ENCODE measurements around the gene MASTL.
"Not testable (repeated sequence)": the region's sequence is repeated elsewhere in the genome, so short reads cannot be mapped to it uniquely, and the experiment has no call there.

The MASTL gene

GRCh38 chr10:27147701-27148100 lies 7.5 kb upstream of the MASTL start:
- no peak for TF ChIP-seq CTCF (IDR thresholded peaks at IDR 0.05; ENCODE audit: low read depth, low read length)
- TF ChIP-seq POLR2A (IDR thresholded peaks at IDR 0.05; ENCODE audit: extremely low read depth, insufficient read length) = no peak
- no peak overlapping the region for H3K4me3 ChIP-seq (ENCODE audit: low read depth, low read length)
- peak; percentile 16 for DNase-seq (ENCODE audit: low read depth)

GRCh38 chr10:27150261-27150660 lies 4.9 kb upstream of the MASTL start:
- no peak for TF ChIP-seq MAX (IDR thresholded peaks at IDR 0.05; ENCODE audit: low read depth, low read length)
- no peak for TF ChIP-seq MYC (IDR thresholded peaks at IDR 0.05; ENCODE audit: low read depth, low read length)
- no peak for TF ChIP-seq POLR2A (IDR thresholded peaks at IDR 0.05; ENCODE audit: extremely low read depth, insufficient read length)
- TF ChIP-seq CTCF (IDR thresholded peaks at IDR 0.05; ENCODE audit: low read depth, low read length) = no peak
- H3K4me3 ChIP-seq (ENCODE audit: low read depth, low read length) = no peak overlapping the region
- no peak for DNase-seq (ENCODE audit: low read depth)

DNA sequence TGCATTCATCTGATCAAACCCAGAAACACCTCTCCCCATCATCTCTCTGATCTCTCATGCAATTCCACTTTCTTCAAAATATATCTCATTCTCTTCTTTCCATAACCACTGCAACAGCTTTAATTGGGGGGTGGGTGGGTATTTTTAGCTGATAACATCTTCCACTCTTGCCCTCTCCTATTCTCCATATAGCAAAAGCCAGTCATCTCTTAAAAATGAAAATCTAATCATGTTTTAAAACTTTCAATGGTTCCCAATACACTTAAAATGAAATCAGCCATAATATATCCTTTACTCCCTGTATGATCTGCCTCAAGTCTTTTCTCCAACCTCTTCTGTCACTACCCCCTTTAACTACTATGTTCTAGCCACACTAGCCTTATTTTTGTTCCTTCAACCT lies 2.5 kb upstream of the MASTL start:
- TF ChIP-seq POLR2A (IDR thresholded peaks at IDR 0.05; ENCODE audit: extremely low read depth, insufficient read length) = no peak
- TF ChIP-seq MAX (IDR thresholded peaks at IDR 0.05; ENCODE audit: low read depth, low read length) = no peak
- no peak for TF ChIP-seq CTCF (IDR thresholded peaks at IDR 0.05; ENCODE audit: low read depth, low read length)
- no peak for TF ChIP-seq MYC (IDR thresholded peaks at IDR 0.05; ENCODE audit: low read depth, low read length)
- no peak for DNase-seq (ENCODE audit: low read depth)
- H3K4me3 ChIP-seq (ENCODE audit: low read depth, low read length) = peak overlapping the region; percentile 90

- DNase-seq (ENCODE audit: low read depth) = no peak
- H3K4me3 ChIP-seq (ENCODE audit: low read depth, low read length) = peak overlapping the region; percentile 90
- no peak for TF ChIP-seq MAX (IDR thresholded peaks at IDR 0.05; ENCODE audit: low read depth, low read length)
- TF ChIP-seq CTCF (IDR thresholded peaks at IDR 0.05; ENCODE audit: low read depth, low read length) = no peak
- no peak for TF ChIP-seq POLR2A (IDR thresholded peaks at IDR 0.05; ENCODE audit: extremely low read depth, insufficient read length)
- TF ChIP-seq MYC (IDR thresholded peaks at IDR 0.05; ENCODE audit: low read depth, low read length) = no peak
These were observed 1.8 kb upstream of the MASTL start for GRCh38 chr10:27153329-27153728.

DNA sequence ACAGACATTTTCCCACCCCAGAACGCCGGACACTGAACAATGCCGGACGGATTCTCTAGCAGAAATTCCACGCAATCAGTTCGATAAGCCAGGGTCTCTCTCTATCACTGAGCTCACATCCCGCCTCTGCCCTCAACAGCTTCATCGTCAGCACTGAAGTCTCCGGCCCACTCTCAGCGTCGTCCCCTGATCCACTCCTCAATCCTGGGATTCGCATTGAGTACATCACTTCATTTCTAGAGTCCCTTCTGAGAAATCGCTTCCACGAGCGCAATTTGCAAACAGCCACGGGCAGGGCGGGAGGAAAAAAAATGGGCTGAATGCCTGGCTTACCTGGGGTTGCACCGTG lies 1.3 kb upstream of the MASTL start:
- peak overlapping the region; percentile 90 for H3K4me3 ChIP-seq (ENCODE audit: low read depth, low read length)
- no peak for TF ChIP-seq MYC (IDR thresholded peaks at IDR 0.05; ENCODE audit: low read depth, low read length)
- TF ChIP-seq CTCF (IDR thresholded peaks at IDR 0.05; ENCODE audit: low read depth, low read length) = no peak
- TF ChIP-seq MAX (IDR thresholded peaks at IDR 0.05; ENCODE audit: low read depth, low read length) = no peak
- no peak for TF ChIP-seq POLR2A (IDR thresholded peaks at IDR 0.05; ENCODE audit: extremely low read depth, insufficient read length)
- DNase-seq (ENCODE audit: low read depth) = peak; percentile 16

GRCh38 chr10:27156566-27156965 lies 1.4 kb downstream of the MASTL start:
- not testable (repeated sequence) for DNase-seq (ENCODE audit: low read depth)
- H3K4me3 ChIP-seq (ENCODE audit: low read depth, low read length) = peak overlapping the region; percentile 93
